GM12874 (cell line): Measurements from ENCODE around the gene ZNF76.
A peak's percentile ranks its signal among the peaks of the same experiment; 100 is the strongest.

Experiments
- TF ChIP-seq, protein P1 (sequence below): IDR thresholded peaks from 2 replicates; pipeline ENCODE4 v1.5.1; 2011; ENCODE audit warnings: low read depth, mild to moderate bottlenecking, control low read depth, low read length, moderate library complexity; ENCODE audit not compliant: insufficient read depth

Gene ZNF76

DNA sequence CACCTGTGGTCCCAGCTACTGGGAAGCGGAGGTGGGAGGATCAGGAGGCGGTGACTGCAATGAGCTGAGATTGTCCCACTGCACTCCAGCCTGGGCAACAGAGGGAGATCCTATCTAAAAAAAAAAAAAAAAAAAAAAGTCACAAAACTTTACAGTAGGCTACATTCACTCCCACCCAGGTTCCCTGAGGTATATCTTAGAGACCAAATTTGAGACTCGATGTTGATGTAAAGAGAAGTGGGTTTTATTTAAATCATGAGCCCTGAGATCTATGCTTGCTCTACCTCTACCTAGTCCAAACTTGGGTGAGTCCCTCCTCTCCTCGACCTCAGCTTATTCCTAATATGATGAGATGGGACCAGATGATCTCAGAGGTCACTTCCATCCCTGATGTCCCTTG is 29.3 kb downstream of the ZNF76 start:
- TF ChIP-seq, protein P1, sequence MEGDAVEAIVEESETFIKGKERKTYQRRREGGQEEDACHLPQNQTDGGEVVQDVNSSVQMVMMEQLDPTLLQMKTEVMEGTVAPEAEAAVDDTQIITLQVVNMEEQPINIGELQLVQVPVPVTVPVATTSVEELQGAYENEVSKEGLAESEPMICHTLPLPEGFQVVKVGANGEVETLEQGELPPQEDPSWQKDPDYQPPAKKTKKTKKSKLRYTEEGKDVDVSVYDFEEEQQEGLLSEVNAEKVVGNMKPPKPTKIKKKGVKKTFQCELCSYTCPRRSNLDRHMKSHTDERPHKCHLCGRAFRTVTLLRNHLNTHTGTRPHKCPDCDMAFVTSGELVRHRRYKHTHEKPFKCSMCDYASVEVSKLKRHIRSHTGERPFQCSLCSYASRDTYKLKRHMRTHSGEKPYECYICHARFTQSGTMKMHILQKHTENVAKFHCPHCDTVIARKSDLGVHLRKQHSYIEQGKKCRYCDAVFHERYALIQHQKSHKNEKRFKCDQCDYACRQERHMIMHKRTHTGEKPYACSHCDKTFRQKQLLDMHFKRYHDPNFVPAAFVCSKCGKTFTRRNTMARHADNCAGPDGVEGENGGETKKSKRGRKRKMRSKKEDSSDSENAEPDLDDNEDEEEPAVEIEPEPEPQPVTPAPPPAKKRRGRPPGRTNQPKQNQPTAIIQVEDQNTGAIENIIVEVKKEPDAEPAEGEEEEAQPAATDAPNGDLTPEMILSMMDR: no peak

DNA sequence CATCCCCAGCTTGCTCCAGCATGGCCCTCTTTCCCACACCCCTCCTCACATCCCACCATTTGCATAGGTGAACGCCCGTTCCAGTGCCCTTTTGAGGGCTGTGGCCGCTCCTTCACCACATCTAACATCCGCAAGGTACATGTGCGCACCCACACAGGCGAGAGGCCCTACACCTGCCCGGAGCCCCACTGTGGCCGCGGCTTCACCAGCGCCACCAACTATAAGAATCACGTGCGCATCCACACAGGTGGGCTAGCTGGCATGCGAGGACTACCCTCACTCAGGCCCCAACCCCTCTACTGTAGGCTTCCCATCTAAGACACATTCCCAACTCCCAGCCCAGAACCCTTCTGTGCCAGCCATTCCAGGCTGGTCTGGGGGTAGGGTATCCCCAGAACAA is 32.0 kb downstream of the ZNF76 start:
- TF ChIP-seq, protein P1: no peak

DNA sequence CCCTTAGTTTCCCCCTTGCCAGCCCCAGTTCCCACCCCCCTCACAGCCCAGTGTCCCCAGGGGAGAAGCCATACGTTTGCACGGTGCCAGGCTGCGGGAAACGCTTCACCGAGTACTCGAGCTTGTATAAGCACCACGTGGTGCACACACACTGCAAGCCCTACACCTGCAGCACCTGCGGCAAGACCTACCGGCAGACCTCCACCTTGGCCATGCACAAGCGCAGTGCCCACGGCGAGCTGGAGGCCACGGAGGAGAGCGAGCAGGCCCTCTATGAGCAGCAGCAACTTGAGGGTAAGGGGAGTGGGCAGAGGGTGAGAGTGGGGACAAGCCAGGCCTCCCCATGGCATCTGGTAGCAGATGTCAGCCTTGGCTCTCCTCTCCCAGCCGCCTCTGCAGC is 33.0 kb downstream of the ZNF76 start:
- TF ChIP-seq, protein P1: no peak

DNA sequence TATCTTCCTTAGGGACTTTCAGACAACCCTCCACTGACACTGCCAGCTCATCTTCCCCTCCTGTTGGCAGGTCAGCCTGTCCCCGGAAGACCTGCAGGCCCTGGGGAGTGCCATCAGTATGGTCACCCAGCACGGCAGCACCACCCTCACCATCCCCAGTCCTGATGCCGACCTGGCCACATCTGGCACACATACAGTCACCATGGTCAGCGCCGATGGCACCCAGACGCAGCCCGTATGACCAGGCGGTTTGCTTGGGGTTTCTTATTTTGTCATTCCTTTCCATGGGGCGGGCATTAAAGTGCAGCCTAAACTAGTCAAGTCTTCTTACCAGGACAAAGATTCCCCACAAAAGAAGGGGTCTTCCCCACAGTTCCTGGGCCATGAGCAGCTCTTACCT is 34.1 kb downstream of the ZNF76 start:
- TF ChIP-seq, protein P1: no peak

DNA sequence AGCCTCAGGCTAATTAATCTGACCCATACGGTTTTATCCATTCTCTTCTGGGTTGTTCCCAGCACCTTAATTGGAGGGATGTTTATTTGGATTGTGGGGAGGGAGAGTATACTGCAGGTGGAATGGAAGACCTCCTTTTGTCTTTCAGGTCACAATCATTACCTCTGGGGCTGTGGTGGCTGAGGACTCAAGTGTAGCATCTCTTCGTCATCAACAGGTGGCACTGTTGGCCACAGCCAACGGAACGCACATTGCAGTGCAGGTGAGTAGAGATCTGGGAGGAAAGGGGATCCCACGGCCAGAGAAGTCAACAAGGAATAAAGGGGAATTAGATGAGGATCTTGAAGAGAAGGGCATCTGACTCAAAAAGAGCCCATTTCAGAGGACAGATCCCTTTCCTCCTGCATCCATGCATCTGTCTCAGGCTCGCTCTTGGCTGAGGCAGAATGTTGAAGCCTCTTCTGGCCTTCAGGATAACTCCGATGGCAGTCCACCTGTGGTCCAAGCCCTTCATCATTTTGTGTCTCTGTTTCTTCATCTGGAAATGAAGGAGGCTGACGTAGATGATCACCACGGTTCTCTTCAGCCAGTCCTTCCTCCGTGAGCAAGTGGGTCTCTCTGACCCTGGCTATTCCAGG is 34.9 kb downstream of the ZNF76 start:
- TF ChIP-seq, protein P1: peak; percentile 82

DNA sequence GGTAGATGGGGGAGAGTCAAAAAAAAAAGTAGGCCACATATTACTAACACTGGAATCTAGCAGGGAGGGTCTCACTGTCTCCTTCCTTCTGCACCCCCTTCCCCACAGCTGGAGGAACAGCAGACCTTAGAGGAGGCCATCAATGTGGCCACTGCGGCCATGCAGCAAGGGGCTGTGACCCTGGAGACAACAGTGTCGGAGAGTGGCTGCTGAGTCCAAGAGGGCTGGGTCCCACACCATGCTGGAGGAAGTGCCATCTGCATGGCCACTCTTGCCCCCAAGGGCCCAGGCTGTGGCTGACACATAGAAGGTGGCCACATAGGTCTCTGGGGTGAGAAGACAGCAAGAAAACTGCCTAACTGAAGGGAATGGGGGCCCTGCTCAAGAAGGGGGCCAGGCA is 35.5 kb downstream of the ZNF76 start:
- TF ChIP-seq, protein P1: no peak

DNA sequence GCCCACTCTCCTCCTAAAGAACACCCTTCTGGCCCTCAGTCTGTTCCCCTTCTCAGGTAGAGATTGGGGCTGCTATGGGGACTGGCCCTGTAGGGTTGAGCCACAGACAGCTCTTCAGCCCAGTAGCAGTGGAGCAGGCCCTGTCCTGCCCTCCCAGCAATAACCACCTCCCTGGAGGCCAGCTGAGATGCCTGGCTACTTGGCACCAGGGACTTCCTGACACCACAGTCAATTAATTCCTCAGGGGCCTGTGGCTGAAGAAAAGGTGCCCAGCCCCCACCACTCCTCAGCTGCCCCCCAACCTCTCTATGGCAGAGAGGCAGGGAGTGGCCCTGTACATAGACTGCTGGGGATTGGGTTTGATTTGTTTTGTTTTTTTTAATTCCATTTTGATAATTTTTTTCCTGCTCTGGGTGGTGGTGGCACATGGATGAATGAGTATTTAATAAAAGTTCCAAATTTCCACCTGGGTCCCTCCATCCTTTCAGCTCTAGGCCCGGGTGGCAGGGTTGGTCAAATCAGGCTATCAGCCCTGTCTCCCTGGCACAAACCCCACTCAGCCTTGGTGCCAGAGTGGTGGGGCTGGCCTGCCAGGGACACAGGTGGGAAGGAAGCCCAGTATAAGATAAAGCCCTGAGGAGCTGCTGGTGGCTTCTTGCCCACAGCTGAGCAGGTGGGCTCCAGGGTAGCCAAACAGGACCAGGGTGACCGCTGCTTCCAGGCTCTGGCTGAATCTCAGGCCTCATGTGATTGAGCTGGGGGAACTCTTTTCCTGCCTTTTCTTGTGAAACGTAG is 36.2 kb downstream of the ZNF76 start:
- TF ChIP-seq, protein P1: no peak
